Vagina (tissue), 2 donors: ENCODE results near the gene PRSS1.

Experiments
- POLR2AphosphoS5 ChIP-seq, 2 donors: sonication (generic); formaldehyde crosslinking; IDR thresholded peaks; one replicate each; pipeline ENCODE4 v1.9.0; 2017; ENCODE audit warnings: antibody characterized with exemption in 2 of 2, mild to moderate bottlenecking in 2 of 2, low read depth in 1 of 2; ENCODE audit not compliant: insufficient read depth in 1 of 2
- TF ChIP-seq, protein P1 (sequence below), 3 experiments: fragments of 450-650 bp in 2 of 3; fragments of 200-600 bp in 1 of 3; sonication (generic) in 1 of 3; IDR thresholded peaks; one replicate each; pipeline ENCODE4 v1.5.1; 2017 to 2019; ENCODE audit warnings: antibody characterized with exemption in 3 of 3, mild to moderate bottlenecking in 2 of 3, moderate library complexity in 2 of 3

DNA sequence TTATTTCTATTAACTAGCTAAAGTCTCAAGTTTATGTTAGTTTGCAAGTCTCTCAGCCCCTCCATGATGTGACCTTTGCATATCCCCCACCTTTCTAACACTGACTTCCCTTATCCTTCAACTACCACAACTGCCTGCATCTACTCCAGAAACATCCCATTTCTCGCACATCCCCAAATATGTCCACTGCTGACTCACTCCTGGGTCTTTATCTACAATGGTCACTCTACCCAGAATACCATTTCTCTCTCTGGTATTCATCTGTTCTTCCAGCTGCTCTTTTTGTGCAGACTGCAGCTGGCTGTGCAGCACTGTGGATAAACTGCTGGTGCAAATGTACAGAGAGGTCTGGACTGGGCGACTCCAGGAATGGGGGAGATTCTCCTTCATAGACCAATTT lies 32.7 kb upstream of the PRSS1 start:
- TF ChIP-seq, protein P1, sequence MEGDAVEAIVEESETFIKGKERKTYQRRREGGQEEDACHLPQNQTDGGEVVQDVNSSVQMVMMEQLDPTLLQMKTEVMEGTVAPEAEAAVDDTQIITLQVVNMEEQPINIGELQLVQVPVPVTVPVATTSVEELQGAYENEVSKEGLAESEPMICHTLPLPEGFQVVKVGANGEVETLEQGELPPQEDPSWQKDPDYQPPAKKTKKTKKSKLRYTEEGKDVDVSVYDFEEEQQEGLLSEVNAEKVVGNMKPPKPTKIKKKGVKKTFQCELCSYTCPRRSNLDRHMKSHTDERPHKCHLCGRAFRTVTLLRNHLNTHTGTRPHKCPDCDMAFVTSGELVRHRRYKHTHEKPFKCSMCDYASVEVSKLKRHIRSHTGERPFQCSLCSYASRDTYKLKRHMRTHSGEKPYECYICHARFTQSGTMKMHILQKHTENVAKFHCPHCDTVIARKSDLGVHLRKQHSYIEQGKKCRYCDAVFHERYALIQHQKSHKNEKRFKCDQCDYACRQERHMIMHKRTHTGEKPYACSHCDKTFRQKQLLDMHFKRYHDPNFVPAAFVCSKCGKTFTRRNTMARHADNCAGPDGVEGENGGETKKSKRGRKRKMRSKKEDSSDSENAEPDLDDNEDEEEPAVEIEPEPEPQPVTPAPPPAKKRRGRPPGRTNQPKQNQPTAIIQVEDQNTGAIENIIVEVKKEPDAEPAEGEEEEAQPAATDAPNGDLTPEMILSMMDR (IDR thresholded peaks at IDR 0.05), result no peak
- no peak for TF ChIP-seq POLR2AphosphoS5 (IDR thresholded peaks at IDR 0.05; ENCODE audit: insufficient read depth in 1 of 2, low read depth in 1 of 2)
